CD4-positive, alpha-beta T cell treated with Interleukin-15 for 4 hours (primary cell): ENCODE results near the gene SARM1.
"Not testable (repeated sequence)": the region's sequence is repeated elsewhere in the genome, so short reads cannot be mapped to it uniquely, and the experiment has no call there.

Experiments used
- DNase-seq: peaks from one replicate; pipeline ENCODE4 v3.0.0-alpha.2; 2020; ENCODE audit warnings: low spot score

Gene SARM1

DNA sequence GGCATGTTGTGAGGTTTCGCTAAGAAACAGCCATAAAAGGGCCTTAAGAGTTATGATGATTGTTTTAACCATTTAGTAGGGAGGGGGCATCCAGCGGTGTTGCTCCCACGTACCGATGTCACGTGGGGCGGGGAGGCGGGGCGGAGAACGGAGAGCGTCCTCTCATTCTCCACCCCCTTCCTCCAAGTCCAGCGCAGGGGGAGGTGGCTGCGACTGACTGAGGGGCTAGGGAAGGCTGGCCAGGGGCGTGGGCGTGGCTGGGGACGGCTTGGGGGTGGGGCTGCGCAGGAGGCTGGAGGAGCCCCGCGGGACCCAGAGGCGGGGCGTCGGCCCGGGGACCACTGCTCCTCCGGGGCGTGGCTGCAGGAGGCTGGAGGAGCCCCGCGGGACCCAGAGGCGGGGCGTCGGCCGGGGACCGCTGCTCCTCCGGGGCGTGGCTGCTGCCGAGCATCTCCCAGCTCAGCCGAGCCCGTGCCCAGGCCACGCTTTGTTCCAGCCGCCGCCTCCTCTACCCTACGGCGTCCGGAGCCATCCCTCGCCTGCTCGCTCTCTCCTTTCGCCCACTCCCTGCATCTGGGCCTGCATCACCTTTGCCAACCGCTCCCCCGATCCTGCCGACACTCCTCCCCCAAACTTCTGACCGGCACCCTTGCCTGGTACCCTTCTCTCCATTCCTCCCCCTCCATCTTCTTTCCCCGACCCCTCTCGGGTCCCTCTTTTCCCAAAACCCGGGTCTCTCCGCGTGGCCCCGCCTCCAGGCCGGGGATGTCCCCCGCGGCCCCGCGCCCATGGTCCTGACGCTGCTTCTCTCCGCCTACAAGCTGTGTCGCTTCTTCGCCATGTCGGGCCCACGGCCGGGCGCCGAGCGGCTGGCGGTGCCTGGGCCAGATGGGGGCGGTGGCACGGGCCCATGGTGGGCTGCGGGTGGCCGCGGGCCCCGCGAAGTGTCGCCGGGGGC lies at the start of gene SARM1:
TSS of gene SARM1 (plus strand) at position 450 of the 958 bp plus-strand sequence. CDS start at position 789, 339 bp downstream.
- DNase-seq = peak; percentile 91

DNA sequence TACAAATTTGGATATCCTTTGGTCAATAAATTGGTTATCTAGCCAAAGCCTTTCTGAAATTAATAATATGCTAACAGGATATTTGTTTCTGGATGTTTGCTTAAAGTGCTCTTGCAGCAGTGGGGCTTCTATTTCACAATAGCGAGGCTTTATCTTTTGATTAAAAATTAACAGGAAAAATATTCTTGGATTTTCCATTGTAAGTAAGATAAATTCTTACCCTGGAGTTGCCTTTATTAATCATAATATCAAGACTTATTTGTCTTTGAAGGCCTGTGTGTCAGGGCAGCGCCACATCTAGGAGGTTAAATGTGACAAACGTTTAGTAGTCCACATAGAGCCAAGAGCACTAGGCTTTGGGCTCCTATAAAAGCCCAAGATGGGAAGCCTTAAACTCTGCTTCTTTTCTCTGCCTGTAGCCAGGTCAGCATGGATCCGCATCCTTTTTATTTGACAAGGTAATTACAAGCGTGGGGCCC lies 47.2 kb upstream of the SARM1 start:
- DNase-seq = no peak

DNA sequence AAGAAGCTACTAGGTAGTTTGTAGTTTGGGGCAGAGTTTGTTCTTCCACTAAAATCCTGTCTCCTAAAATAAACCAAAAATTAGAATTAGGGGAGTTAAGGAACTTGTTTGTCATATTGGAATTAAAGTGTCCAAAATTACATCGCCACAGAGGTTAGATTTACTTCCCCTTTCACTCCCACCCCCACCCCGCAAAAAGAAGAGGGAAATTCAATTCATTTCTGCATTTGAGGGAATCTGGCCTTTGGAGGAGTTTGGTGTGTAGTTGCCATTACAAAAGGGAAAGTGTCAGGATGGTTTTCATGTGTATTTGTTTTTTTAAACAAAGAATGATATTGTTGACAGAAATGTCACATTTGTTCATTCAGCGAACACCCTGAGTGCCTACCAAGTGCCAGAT lies 46.7 kb upstream of the SARM1 start:
- no peak for DNase-seq

DNA sequence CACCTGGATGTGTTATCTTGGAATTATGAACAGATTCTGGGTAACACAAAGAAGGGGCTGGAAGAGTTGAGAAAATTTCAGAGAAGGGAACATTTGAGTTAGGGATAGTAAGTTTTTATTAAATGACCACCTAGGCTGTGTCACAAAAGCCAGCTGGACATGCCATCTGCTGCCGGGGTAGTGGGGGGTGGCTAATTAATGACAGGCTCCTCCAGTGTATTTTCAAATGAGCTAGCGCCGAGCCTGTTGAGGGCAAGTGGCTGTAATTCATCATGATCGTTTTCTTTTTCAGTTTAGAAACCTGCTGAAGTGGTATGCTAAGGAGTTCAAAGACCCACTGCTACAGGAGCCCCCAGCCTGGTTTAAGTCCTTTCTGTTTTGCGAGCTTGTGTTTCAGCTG lies 46.3 kb upstream of the SARM1 start:
- DNase-seq = no peak

DNA sequence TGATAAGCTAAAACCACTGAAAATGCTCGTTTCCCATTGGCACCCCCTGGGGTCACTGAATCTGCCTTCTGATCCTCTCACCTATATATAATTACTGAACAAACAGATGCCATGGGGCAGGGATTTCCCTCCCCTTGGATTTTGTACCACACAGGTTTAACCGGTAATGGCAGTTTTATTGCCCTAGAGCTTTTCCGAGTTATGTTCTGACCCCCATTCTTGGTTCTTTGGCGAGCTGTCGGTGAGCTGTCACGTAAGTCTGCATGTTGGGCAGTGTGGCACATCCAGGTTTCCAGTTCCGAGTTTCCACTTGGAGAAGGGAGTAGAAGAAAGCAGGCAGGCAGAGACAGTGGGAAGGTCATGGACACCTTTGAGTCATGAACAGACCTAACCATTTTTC lies 45.4 kb upstream of the SARM1 start:
- DNase-seq = no peak

DNA sequence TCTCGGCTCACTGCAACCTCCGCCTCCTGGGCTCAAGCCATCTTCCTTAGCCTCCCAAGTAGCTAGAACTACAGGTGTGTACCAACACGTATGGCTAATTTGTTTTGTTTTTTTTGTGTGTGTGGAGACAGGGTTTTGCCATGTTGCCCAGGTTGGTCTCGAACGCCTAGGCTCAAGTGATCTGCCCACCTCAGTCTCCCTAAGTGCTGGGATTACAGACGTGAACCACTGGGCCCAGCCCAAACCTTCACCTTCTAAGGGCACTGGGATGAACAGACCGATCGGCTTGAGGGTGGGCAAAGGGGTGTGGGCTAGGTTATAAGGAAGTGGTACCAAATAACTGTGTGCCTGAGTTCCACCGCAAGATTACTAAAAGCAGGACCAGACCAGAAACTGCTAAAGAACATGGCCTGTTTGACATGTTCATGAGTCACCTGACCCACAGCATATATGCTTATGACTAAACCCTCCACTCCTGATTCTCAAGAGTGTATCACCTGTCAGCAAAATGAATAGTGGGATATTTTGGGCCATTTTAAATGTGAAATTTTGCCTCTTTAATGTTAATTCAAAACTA lies 44.4 kb upstream of the SARM1 start:
- no peak for DNase-seq

DNA sequence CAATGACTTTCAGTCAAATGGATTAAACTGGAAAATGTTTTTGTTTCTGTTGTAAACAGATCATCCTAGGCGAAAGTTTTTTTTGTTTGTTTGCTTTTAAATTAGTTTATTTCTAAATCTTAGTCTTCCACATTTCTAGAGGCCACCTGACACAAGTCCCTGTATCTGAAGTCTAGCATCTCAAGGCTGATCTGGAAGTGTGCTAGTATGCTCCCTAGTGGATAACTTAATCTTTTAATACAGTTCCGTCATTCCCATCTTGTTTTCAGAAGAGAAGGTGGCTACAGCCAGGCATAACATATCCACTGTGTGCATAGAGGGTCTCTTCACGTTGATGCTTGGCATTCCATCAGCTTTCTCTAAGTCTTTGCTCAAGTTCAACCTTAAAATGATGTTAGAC lies 43.8 kb upstream of the SARM1 start:
- no peak for DNase-seq

DNA sequence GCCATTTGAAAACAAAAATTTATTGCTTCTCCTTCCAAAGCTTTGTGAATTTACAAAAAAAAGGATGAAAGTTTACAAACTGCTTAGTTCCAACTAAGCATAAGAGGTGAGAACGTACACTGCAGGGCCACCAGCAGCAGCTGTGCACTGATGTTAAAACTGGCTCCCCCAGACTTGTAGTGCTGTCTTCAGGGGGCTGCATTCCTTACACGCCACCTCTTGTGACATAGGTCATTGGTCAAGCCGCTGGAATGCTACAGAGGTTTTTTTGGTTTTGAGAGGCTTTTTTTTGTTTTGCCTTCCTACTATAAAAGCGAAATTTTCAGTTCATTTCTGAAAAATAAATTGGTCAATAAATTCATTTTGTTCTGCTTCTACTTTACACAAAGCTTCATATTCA lies 43.2 kb upstream of the SARM1 start:
- no peak for DNase-seq

DNA sequence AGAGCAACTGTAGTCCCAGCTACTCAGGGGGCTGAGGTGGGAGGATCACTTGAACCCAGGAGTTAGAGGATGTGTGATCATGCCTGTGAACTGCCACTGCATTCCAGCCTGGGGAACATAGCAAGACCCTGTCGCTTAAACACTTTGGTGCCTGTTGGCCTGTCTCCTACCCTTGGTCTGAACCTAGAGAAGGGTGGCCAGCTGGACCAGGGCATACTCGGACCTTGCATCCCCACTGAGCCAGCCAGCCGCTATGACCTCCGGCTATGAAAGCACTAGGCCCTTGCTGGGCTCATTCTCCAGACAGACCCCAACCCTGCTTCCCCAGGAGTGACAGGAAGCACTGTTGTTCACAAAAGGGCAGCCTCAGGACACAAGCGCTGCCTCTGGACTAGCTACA lies 40.8 kb upstream of the SARM1 start:
- no peak for DNase-seq

DNA sequence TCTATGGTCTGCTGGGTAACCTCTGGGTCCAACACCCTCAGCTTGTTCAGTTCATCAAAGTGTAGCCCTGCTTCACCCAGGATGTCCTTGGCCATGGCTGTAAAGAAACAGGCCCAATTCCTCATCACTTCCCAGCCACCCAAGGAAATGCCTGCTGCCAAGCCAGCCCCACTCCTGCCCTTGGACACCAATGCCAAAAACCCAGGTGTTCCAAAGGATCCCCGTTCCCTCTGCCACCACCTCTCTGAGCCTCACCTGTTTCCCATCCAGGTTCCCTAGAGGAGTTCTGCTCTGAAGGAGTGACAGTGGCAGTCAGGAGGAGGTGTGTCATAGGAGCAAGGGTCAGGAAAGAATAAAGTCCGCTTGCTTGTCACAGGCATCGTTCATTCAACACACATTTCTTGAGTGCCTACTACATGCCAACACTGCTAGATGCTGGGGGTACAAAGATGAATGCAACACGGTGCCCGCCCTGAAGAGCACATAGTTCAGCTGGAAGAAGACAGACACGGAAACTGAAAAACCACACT lies 39.5 kb upstream of the SARM1 start:
- DNase-seq = no peak

DNA sequence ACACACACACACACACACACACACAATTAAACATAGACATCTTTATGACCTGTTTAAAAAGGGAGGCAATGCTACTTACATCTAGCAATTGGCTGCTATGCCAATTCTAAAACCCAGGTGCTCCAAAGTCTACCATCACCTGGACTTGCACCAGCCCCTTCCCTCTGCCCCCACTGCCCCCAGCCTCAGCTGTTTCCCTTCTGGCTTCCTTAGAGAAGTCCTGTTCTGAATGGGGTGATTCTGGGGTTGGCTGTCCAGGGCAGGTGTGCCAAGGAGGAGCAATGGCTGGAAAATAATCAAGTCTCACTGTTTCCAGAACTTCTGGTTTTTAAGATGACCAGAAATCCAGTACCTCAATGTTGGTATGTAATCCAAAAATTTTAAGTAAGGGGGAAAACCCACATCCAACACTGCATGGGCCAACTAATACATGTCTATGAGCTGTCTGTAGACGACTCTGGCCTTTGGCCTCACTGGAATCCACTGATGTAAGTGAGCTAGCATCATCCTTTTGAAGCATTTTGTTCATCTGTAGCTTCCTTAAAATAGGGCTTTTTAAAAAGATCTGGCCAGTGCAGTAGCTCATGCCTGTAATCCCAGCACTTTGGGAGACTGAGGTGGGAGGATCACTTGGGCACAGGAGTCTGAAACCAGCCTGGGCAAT lies 38.3 kb upstream of the SARM1 start:
- no peak for DNase-seq

DNA sequence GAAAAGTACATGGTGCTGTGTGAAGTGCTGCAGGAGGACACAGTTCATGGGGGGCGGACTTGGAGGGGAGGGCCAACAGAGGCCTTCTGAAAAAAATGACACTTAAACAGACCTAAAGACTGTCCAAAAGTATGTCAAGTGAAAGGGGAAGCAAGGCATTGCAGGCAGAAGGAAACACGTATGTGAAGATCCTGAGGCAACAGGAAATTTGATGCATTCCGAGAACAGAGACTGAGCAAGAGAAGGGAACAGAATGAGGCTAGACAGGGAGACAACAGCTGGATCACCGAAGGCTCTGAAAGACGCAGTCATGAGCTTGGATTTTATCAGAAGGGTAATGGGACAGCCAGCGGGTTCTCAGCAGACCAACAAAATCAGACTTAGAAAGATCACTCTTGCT lies 37.3 kb upstream of the SARM1 start:
- no peak for DNase-seq

DNA sequence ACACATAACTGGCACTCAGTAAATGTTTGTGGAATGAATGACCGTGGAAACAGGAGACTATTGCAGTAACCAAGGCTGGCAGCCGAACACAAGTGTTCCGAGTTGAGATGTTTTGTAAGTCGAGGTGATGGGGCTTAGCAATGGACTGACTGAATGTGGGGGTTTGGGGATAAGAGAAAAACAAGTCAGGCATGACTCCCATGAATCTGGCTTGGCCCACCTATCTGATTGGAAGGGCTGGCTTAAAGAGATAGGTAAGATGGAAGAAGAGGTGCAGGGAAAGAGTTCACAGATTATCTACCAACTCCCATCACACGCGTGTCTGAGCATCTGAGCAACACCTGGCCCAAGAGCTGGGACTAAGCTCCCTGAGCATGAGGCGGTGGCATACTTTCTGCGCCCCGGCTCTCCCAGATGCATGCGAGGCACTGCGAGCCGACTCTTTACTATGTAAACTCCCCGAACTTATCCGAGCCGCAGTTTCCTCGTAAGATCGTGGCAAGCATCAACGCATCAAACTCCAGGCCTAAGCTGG lies 36.8 kb upstream of the SARM1 start:
- no peak for DNase-seq

DNA sequence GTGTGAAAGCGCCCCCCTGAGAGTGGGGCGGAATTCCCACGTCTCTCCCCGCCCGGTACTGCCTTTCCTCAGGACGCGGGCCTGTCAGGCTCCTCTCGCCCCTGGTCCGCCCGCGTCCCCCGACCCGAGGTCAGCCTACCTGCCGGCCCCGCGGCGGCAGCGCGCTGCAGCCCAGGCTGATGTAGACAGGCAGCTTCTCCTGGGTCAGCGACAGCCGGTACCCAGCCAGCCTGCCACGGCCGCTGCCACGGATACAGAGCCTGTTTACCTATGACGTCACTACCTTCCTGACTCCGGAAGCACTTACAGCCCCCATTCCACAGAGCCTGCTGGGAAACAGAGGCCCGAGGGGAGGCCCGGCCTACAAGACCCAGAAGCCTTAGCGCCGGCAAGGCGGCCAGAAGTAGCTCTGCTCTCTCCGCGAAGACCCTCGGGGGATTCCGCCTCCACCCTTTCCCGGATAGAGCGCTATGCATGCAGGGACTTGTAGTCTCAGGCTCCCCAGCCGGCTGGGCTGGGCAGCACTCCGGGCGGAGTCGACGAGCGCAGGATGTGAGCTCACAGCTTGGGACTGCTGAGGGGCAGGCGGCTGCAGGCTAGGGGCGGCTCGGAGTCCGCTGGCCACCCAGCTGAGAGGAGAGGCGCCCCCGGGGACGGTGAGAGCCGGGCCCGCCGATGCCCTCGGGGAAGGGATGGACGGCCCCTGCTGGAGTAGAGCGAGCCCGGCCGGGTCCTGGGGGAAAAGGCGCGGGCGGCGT lies 36.1 kb upstream of the SARM1 start, which contains the start of the genes IFT20 and TNFAIP1:
TSS of gene IFT20 (minus strand) at position 272 of the 758 bp plus-strand sequence. CDS start 3,487 bp downstream, outside the sequence.
TSS of gene TNFAIP1 (plus strand) at position 561 of the 758 bp plus-strand sequence. CDS start 3,761 bp downstream, outside the sequence.
- DNase-seq = peak; percentile 98

DNA sequence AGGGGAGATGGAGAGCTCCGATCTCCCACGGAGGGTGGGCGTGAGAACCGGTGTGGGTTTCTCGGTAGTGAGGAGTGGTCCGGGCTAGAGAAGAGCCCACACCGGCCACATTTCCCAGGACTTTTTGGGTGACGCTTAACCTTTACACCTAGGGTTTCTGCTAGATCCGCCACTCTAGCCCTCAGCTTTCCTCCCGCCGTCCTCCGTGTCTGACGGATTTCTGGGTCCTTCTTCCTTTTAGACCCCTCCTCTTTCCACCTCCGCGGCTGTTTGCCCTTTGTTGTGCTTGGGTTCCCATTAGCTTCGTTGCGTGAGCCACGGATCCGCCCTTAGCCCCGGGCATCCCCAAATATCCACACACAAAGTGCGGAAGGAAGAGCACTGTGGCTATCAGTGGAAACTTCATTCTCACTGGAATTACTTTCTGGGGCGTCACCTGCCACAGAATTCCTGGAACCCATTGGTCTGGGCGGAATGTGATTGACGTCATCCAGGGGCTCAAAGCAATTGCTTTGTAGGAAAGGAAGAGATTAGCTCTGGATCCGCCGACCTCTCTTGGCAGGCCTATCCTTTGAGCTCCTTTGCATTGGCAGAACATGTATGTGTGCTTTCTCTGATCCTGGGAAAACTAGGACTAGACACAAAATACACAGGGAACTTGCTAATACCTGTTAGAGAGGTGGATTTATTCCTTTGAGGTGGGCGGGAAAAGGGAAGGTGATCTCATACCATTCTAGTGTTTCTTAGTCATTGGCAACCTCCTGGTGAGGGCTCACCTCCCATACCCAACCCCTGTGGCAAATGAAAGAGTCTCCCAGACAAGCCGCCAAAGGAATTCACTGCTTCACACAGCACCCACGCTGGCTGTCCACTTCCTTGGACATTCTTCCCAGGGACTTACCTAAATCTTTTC lies 35.3 kb upstream of the SARM1 start:
- peak; percentile 8 for DNase-seq

DNA sequence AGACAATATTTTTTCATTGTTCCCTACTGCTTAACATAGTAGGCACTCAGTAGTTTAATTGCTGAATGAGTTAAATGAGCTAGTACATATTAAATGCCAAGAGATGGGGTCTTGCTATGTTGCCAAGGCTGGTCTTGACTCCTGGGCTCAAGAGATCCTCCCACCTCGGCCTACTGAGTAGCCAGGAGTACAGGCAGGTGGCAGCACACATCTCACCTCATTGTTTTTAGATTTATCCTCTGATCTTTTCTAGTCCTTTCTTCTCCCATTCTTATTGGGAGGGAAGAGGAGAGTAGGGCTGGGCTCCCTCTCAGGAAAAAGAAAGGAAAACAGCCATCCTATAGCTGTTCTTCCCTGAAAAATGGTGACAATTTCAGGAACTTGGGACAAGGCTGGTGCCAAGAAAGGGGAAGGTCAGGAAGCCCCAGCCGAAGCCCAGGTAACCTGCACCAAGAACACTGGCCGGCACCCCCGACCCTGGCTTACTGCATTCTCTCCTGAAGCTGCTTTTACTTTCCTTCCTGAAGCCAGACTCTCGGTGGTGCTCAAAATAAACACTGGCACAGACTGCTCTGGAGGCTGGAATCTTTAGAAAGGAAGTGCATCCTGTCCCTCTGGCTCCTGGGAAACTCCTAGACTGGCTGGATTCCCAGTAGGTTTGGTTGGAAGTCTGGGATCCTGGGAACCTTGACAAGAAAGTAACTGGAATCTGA lies 33.3 kb upstream of the SARM1 start:
- DNase-seq = no peak

DNA sequence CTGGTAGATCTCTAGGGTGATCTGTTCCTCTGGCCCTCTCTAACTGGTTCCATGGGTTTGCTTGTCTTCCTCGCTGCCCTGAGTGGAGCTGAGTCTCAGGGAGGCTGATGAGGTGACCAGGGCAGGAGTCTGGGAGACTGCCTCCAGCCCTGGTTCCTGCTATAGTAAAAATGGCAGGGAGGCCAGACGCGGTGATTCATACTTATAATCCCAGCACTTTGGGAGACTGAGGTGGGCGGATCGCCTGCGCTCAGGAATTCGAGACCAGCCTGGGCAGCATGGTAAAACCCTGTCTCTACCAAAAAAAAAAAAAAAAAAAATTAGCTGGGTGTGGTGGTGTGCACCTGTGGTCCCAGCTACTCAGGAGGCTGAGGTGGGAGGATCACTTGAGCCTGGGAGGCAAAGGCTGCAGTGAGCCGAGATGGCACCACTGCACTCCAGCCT lies 32.7 kb upstream of the SARM1 start:
- DNase-seq = not testable (repeated sequence)

DNA sequence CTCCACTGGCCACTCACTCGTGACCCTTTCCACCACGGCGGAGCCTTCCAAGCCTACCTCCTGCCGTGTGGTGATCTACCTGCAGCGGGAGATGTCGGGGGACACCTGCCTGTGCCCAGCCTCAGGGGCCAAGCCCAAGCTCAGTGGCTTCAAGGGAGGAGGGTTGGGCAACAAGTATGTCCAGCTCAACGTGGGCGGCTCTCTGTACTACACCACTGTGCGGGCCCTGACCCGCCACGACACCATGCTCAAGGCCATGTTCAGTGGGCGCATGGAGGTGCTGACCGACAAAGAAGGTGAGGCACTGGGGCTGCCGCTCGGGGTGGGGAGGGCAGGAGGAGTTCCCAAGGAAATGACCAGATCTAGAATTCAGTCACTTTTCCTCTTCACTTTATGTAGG lies 32.1 kb upstream of the SARM1 start:
- DNase-seq = no peak

DNA sequence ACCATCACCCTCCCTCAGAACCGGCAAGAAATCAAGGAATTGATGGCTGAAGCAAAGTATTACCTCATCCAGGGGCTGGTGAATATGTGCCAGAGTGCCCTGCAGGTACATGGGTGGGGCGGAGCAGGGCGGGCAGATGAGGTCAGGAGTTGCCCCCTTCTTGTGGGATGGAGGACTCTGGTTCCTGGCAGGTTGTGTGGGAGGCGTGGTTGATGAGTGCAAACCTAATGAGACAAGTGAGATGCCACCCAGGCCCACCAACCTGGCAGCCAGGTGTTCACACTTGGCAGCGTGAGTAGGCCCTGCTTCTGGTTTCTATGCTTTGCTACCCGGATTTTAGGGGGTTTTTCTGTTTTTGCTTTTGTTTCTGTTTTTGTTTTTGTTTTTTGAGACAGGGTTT lies 31.1 kb upstream of the SARM1 start:
- no peak for DNase-seq
